NK-92 treated with Interleukin-12 subunit alpha and Interleukin-12 subunit beta, amount 100 ng/mL, for 24 hours (cell line): Measurements from ENCODE around the gene FGFRL1.
A peak's percentile ranks its signal among the peaks of the same experiment; 100 is the strongest.
"Not testable (repeated sequence)": the region's sequence is repeated elsewhere in the genome, so short reads cannot be mapped to it uniquely, and the experiment has no call there.

Experiments
- DNase-seq: peaks from one replicate; lab custom pipeline; 2025; lab: John Stamatoyannopoulos, UW

The FGFRL1 gene

DNA sequence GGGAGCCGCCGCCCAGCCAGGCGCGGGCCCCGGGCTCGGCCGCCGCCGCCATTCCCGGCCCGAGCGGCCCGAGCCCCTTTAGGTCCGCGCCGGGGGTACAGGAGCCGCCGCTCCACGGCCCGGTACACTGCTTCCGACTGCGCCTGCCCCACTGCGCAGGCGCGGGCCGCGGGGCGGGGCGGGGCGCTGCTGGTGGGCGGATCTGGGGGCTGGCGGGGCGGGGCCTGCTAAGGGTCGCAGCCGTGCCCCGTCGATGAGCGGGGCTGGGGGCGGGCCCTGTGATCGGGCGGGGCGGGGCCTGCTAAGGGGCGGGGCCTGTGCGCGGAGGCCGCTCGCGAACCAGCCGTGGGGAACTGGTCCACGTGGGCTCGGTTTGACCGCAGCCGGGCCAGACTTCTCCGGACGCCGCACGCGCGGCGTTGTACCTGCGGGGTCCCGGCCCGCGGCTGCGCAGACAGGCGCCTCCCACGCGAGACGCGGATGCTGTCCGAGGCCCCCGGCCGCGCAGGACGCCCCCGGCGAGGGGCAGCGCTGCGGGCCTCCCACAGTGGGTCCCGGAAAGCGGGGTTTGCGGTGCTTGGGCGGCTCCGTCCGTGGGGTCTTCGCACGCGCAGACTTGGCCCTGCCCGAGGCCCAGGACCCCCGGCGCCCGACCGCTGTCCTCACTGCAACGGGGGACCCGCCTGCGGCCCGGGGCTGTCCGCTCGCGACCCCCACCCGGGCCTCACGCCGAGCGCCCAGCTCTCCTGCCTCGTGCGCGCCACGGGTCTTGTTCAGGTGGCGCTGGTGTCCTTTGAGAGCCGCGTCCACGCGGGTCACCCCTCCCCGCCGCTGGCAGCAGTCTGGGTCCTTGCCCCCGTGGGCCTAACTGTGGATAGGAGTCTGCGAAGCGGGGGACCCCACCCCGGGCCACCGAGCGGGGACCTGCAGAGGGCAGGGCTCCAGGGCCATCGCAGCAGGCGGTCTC, 37.7 kb upstream of the FGFRL1 start, which contains the start of gene DGKQ:
Gene DGKQ (minus strand): TSS at position 139 of the 967 bp plus-strand sequence. CDS start 87 bp downstream, at position 52.
- DNase-seq, result peak; percentile 50

- no peak for DNase-seq
Observed at GRCh38 chr4:974668-975067, 36.8 kb upstream of the FGFRL1 start.

GRCh38 chr4:976016-976415, 35.4 kb upstream of the FGFRL1 start:
- DNase-seq, result not testable (repeated sequence)

GRCh38 chr4:978957-979701, 32.3 kb upstream of the FGFRL1 start:
- no peak for DNase-seq

DNA sequence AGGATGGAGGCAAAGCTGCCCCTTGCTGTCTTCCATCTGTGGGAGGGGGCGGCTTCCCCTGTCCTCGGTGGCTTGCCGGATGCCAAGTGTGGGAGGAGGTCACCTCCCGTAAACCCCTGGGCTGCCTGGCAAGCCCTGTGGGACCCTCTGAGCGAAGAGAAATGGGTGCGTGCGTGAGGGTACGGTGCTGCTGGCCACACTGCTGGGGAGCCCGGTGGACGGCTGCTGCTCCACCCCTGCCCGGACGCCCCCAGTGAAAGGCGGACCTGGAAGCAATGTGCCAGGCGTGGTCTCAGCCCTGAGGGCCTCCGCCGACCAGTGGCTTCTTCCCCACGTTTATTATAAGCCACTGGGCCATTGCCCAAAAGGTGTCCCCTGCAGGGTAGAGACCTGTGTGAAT, 29.1 kb upstream of the FGFRL1 start:
- no peak for DNase-seq

GRCh38 chr4:982814-983213, 28.6 kb upstream of the FGFRL1 start:
- DNase-seq, result no peak

DNA sequence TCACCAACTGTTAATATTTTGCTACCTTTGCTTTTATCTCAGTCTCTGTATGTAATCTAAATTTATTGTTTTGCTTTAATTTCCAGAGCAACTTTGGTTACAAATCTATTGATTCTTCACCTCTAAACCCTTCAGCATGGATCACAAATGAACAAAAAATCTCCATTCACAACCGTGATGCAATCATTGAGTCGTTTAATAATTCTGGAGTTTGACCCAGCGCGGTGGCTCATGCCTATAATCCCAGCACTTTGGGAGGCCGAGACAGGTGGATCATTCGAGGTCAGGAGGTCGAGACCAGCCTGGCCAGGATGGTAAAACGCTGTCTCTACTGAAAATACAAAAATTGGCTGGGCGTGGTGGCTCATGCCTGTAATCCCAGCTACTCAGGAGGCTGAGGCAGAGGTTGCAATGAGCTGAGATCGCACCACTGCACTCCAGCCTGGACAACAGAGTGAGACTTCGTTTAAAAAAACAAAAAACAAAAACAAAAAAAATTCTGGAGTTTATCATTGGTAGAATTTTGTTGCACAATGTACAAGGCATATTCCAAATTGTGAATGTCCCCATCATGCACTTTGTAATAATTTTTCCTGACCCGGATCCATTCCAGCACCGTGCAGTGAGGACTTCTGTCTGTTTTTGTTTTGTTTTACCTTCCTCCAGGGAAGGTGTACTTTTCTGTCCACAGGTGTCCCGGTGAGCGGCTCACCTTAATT, 26.9 kb upstream of the FGFRL1 start:
- DNase-seq, result no peak

- DNase-seq, result no peak
Observed at GRCh38 chr4:985123-985830, 26.1 kb upstream of the FGFRL1 start.

DNA sequence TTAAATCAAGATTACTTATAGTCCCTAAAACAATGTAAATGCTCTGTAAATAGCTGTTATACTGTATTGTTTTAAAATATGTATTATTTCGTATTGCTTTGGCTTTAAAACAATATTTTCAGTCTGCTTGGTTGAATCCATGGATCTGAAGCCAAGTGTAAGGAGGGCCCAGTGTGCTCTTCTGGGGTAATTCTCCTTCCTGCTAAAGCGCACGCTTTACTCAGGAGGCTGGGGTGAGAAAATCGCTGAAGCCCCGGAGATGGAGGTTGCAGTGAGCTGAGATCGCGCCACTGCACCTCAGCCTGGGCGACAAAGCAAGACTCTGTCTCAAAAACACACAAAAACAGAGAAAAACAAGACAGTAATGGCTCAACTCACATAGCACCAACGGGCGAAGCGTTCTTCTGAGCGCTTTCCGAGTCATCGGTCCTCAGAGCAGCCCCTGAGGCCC, 25.0 kb upstream of the FGFRL1 start:
- no peak for DNase-seq

DNA sequence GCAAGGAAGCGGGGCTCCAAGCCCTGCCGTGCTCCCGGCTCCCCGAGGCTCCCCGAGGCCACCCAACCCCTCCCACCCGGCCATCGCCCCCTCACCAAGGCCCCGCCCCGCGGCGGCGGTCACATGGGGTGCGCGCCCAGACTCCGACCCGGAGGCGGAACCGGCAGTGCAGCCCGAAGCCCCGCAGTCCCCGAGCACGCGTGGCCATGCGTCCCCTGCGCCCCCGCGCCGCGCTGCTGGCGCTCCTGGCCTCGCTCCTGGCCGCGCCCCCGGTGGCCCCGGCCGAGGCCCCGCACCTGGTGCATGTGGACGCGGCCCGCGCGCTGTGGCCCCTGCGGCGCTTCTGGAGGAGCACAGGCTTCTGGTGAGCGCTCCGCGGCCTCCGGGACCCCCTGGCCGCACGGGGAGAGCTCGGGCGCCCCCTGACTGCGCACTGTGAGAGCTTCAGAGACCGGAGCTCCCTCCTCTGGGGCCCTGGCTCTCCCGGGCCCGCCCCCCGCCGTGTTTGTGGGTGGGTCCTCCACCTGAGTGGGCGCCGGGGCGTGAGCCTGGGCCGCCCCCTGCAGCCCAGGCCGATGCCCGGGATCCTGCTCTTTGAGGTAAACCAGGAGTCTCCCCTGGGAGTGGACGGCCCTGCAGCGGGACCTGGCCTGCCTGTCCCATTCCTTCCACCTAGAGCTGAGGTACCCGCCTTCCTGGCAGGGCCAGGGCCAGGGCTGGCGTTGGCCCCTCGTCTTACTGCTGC, 24.4 kb upstream of the FGFRL1 start, which contains the start of gene IDUA:
Gene IDUA (plus strand): TSS at position 166 of the 745 bp plus-strand sequence. CDS start 41 bp downstream, at position 207.
- DNase-seq, result peak; percentile 31

GRCh38 chr4:987624-988513, 23.6 kb upstream of the FGFRL1 start:
- DNase-seq, result no peak

GRCh38 chr4:988726-989721, 22.4 kb upstream of the FGFRL1 start:
- no peak for DNase-seq

- DNase-seq, result no peak
Observed at GRCh38 chr4:989722-990471, 21.5 kb upstream of the FGFRL1 start.

- DNase-seq, result no peak
Observed at GRCh38 chr4:990746-991367, 20.6 kb upstream of the FGFRL1 start.

DNA sequence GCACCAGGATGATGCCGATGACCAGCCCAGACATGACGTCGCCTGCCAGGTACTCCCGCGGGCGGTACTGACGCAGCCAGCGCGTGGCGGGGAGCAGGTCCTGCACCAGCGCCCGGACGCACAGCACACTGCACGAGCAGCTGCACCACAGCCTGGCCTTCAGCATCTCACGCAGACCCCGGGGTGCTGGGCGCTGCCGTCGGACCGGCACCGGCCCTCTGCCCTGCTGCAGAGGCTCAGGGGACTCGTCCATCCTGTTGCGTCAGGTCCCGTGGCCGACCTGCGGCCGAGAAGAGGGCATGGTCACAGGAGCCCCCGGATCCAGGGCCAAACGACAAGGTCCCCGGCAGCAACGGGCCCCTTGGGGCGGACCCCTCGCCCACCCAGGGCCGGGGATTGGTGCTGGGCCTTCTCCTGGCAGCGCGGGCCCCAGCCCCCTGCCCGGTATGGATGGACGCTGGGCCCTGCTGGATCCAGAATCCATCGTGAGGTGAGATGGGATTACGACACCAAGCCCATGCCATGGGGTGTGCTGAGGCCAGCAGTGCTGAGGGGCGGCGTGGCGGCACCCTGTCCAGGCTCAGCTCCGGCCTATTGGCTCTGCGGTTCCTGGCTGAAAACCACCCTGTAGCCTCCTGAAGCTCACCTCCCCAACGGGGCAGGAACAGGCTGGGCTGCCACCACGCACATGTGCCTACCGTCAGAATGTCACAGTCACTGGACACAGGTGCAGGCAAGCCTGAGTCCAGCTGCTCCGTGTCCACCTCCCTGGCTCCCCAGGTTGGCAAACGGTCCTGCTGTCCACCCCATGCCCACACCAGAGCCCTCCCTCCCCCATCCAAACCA, 19.8 kb upstream of the FGFRL1 start:
- no peak for DNase-seq
